Activated CD8-positive, alpha-beta T cell treated with anti-CD3 and anti-CD28 coated beads for 36 hours (primary cell): Measurements from ENCODE around the gene RYR1. TPM values are rescaled to one million over a fixed set of nuclear protein-coding genes. Genes with fewer than 3 reads are reported as not detected.

Source experiments
- ATAC-seq: fragments of 200-7000 bp; cut with Tn5 transposase; one replicate; pipeline ENCODE4 v1.10.0; 2021; ENCODE audit warnings: mild to moderate bottlenecking, moderate library complexity
- CTCF ChIA-PET: fragments of 350-600 bp; sonication (Branson Sonifier 250); formaldehyde crosslinking; loops from one replicate; lab custom pipeline; 2021; ENCODE audit warnings: antibody characterized with exemption; lab: Charles Lee
- POLR2A ChIA-PET: fragments of 350-600 bp; sonication (Branson Sonifier 250); formaldehyde crosslinking; loops from one replicate; lab custom pipeline; 2021; ENCODE audit warnings: antibody characterized with exemption; lab: Charles Lee
- DNase-seq: peaks from one replicate; pipeline ENCODE4 v3.0.0-alpha.2; 2020
- H3K27ac Mint-ChIP-seq: one replicate; pipeline ENCODE4 v1.8.0; 2021; ENCODE audit warnings: mild to moderate bottlenecking, mixed read lengths
- H3K27me3 Mint-ChIP-seq: one replicate; pipeline ENCODE4 v1.8.0; 2021; ENCODE audit warnings: mixed read lengths
- H3K36me3 Mint-ChIP-seq: one replicate; pipeline ENCODE4 v1.8.0; 2021; ENCODE audit warnings: low read depth, mixed read lengths
- H3K4me1 Mint-ChIP-seq: one replicate; pipeline ENCODE4 v1.8.0; 2021; ENCODE audit warnings: low read depth, mixed read lengths
- H3K4me3 Mint-ChIP-seq: one replicate; pipeline ENCODE4 v1.8.0; 2021; ENCODE audit warnings: mild to moderate bottlenecking, moderate library complexity, mixed read lengths
- H3K9me3 Mint-ChIP-seq: one replicate; pipeline ENCODE4 v1.8.0; 2021; ENCODE audit warnings: mixed read lengths
- CTCF ChIP-seq: fragments of 200-600 bp; IDR thresholded peaks from one replicate; pipeline ENCODE4 v1.8.0; 2022; ENCODE audit warnings: antibody characterized with exemption, mild to moderate bottlenecking
- intact Hi-C: fragments of 100-400 bp; cut with micrococcal nuclease; formaldehyde crosslinking; loops from one replicate; pipeline ENCODE4 v1.10.0; 2022
- total RNA-seq, 2 experiments: library from RNA; stranded (reverse); gene quantifications; one replicate each; pipeline ENCODE4 v1.2.3, GENCODE V29; 2021

Gene RYR1
- total RNA-seq, 2 experiments from 2014 or later: 0.63 to 1.2 TPM

DNA sequence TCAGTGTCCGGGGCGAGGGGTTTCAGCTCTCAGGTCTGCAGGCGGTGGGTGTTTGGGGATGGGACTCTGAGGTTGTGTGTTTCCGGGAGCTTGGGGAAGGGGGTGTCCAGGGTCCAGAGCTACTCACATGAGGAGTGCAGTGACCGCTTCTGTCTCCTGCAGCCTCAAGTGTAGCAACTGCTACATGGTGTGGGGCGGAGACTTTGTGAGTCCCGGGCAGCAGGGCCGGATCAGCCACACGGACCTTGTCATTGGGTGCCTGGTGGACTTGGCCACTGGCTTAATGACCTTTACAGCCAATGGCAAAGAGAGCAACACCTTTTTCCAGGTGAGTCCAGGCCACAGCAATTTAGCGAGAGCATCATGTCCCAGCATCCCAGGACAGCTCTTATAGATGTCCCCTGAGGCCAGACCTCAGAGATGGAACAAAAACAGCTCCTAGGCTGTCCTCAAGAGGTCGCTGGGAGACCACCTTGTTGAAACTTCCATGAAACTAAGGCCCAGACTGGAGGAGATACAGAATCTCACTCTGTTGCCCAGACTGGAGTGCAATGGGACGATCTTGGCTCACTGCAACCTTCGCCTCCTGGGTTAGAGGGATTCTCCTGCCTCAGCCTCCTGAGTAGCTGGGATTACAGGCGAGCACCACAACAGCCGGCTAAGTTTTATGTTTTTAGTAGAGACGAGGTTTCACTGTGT, 44.9 kb downstream of the RYR1 start:
- Mint-ChIP-seq H3K4me3 (no peak overlapping the region), H3K27ac (no peak overlapping the region), H3K4me1 (no peaks in the 10 kb centered on the region), H3K27me3 (peaks cover 3% of the 10 kb centered on the region), H3K9me3 (no peaks in the 10 kb centered on the region), H3K36me3 (no peaks in the 10 kb centered on the region)
- ChIA-PET POLR2A (interaction anchor here (0.6 kb wide), 1 partner anchor 24 kb away, joined by 3 read pairs; no protein-coding TSS in a partner anchor), CTCF (interaction anchor here (1.0 to 1.7 kb wide), 4 partner anchors 36 to 452 kb away, joined by 3 to 5 read pairs (median 4); partner anchors contain the start of genes FAM98C, MRPS12 and SARS2)
- intact Hi-C loops: no loop called here
- ATAC-seq: no peak
- TF ChIP-seq CTCF: no peak
- DNase-seq: peak; percentile 30

GRCh38 chr19:38482496-38482895, 49.0 kb downstream of the RYR1 start:
- no peaks in the 10 kb centered on the region for H3K36me3 Mint-ChIP-seq
- ChIA-PET CTCF (no interaction called here), POLR2A (no interaction called here)
- no peak for TF ChIP-seq CTCF
- H3K27me3 Mint-ChIP-seq: peaks cover 11% of the 10 kb centered on the region
- DNase-seq (no peak), ATAC-seq (no peak)
- no peaks in the 10 kb centered on the region for H3K9me3 Mint-ChIP-seq
- no peak overlapping the region for H3K4me3 Mint-ChIP-seq
- H3K27ac Mint-ChIP-seq: no peak overlapping the region
- no peaks in the 10 kb centered on the region for H3K4me1 Mint-ChIP-seq
- intact Hi-C loops: no loop called here

DNA sequence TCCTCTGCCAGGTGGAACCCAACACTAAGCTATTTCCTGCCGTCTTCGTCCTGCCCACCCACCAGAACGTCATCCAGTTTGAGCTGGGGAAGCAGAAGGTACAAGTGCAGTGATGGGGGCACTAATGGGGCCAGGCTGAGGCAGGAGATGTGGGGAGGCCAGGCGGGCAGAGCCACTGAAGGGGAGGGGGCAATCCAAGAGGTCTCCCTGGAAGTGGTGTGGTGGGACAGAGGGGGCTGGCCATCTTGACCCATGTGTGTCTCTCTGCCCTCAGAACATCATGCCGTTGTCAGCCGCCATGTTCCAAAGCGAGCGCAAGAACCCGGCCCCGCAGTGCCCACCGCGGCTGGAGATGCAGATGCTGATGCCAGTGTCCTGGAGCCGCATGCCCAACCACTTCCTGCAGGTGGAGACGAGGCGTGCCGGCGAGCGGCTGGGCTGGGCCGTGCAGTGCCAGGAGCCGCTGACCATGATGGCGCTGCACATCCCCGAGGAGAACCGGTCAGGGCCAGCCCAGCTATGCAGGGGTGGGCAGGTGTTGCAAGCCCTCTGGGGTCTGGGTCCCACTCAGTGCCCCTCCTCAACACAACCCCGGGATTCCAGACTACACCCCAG, 49.6 kb downstream of the RYR1 start:
- no peak for ATAC-seq
- DNase-seq: no peak
- Mint-ChIP-seq H3K9me3 (no peaks in the 10 kb centered on the region), H3K4me1 (no peaks in the 10 kb centered on the region), H3K27ac (no peak overlapping the region), H3K4me3 (no peak overlapping the region), H3K27me3 (peaks cover 12% of the 10 kb centered on the region), H3K36me3 (no peaks in the 10 kb centered on the region)
- CTCF ChIA-PET: no interaction called here
- POLR2A ChIA-PET: interaction anchor here (0.6 kb wide), 1 partner anchor 30 kb away, joined by 3 read pairs; no protein-coding TSS in a partner anchor
- no peak for TF ChIP-seq CTCF
- intact Hi-C loops: no loop called here

GRCh38 chr19:38484747-38485146, 51.3 kb downstream of the RYR1 start:
- Mint-ChIP-seq H3K27ac (no peak overlapping the region), H3K4me3 (no peak overlapping the region), H3K36me3 (no peaks in the 10 kb centered on the region), H3K9me3 (no peaks in the 10 kb centered on the region), H3K27me3 (peaks cover 18% of the 10 kb centered on the region), H3K4me1 (no peaks in the 10 kb centered on the region)
- POLR2A ChIA-PET: no interaction called here
- DNase-seq (no peak), ATAC-seq (no peak)
- intact Hi-C loops: no loop called here
- CTCF ChIA-PET: no interaction called here
- no peak for TF ChIP-seq CTCF
